ENCODE measurements around the gene FOXP2.

Gene FOXP2

DNA sequence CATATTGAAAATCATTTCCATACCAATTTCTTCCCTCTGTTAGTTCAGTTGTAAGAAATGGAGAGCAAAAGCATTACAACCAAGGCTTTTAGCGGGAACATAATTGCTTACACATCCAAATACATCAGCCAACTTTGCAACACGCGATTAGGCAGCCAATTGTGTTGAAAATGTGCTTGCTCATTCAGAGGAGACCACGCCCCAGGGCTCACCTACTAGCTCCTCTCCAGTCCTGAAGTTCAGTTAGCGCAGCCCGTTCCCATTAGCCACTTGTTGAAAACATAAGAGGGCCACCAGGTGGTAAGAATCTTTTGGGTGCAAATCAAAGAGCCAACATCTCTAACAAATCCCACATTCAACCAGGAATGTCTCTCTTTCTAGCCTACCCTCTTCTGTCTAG lies 294.0 kb downstream of the FOXP2 start:
- Mint-ChIP-seq H3K9me3 (ENCODE audit: low read depth) (no peaks in the 10 kb centered on the region), H3K36me3 (no peaks in the 10 kb centered on the region), H3K4me1 (ENCODE audit: low read depth) (no peaks in the 10 kb centered on the region), H3K27ac (no peak overlapping the region), H3K27me3 (no peaks in the 10 kb centered on the region), H3K4me3 (no peak overlapping the region)

GRCh38 chr7:114710499-114710898 lies 295.9 kb downstream of the FOXP2 start:
- H3K9me3 Mint-ChIP-seq (ENCODE audit: low read depth), result no peaks in the 10 kb centered on the region
- H3K36me3 Mint-ChIP-seq, result no peaks in the 10 kb centered on the region
- H3K4me3 Mint-ChIP-seq, result no peak overlapping the region
- no peaks in the 10 kb centered on the region for H3K27me3 Mint-ChIP-seq
- H3K4me1 Mint-ChIP-seq (ENCODE audit: low read depth), result no peaks in the 10 kb centered on the region
- H3K27ac Mint-ChIP-seq, result no peak overlapping the region

- Mint-ChIP-seq H3K36me3 (no peaks in the 10 kb centered on the region), H3K9me3 (ENCODE audit: low read depth) (no peaks in the 10 kb centered on the region), H3K4me3 (no peak overlapping the region), H3K27ac (no peak overlapping the region), H3K27me3 (no peaks in the 10 kb centered on the region), H3K4me1 (ENCODE audit: low read depth) (no peaks in the 10 kb centered on the region)
Measured at GRCh38 chr7:114711241-114711640, 296.6 kb downstream of the FOXP2 start.

GRCh38 chr7:114715907-114716306 lies 301.3 kb downstream of the FOXP2 start:
- Mint-ChIP-seq H3K36me3 (no peaks in the 10 kb centered on the region), H3K27ac (no peak overlapping the region), H3K9me3 (ENCODE audit: low read depth) (no peaks in the 10 kb centered on the region), H3K4me1 (ENCODE audit: low read depth) (no peaks in the 10 kb centered on the region), H3K27me3 (peaks cover 1% of the 10 kb centered on the region), H3K4me3 (no peak overlapping the region)

- H3K4me3 Mint-ChIP-seq, result no peak overlapping the region
- H3K9me3 Mint-ChIP-seq (ENCODE audit: low read depth), result no peaks in the 10 kb centered on the region
- no peaks in the 10 kb centered on the region for H3K36me3 Mint-ChIP-seq
- H3K27me3 Mint-ChIP-seq, result peaks cover 1% of the 10 kb centered on the region
- no peak overlapping the region for H3K27ac Mint-ChIP-seq
- no peaks in the 10 kb centered on the region for H3K4me1 Mint-ChIP-seq (ENCODE audit: low read depth)
Measured at GRCh38 chr7:114718861-114719260, 304.2 kb downstream of the FOXP2 start.

DNA sequence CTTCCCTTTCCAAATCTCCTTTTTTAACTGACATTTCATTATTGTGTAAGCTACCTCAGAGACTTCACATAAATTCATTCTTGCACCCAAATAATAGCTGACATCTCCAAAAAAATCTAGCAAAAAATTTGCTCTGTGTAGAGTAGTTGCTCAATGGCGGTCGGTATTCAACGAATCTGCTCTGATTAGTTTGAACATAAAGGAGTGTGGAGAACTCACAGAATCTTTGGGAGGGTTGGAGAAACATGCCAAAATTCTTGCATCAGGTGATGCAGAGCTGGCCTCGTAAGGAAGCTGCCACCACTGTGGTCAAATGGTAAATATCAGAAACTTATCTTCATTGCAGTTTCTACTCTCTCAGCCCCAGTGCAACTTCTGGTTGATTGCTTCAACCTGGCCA lies 306.1 kb downstream of the FOXP2 start:
- H3K36me3 Mint-ChIP-seq, result no peaks in the 10 kb centered on the region
- no peaks in the 10 kb centered on the region for H3K4me1 Mint-ChIP-seq (ENCODE audit: low read depth)
- H3K27me3 Mint-ChIP-seq, result peaks cover 1% of the 10 kb centered on the region
- H3K27ac Mint-ChIP-seq, result no peak overlapping the region
- H3K9me3 Mint-ChIP-seq (ENCODE audit: low read depth), result no peaks in the 10 kb centered on the region
- no peak overlapping the region for H3K4me3 Mint-ChIP-seq

DNA sequence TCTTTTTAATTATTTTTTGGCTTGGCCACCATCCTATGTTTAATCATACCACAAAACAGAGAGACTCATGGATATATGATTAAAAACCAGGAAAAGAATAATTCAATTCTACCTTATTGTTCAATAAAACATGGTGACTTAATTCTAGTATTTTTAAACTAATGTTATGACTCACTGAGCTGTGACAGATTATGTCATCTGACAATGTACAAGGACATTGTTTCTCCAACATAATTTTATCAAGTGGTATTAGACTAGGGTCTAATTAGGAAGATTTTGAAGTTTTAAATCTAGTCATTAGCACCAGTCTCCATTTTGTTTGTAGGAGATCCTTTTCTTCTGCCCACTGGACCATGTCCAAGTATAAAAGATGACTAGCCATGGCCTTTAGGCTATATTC lies 307.9 kb downstream of the FOXP2 start:
- H3K4me1 Mint-ChIP-seq (ENCODE audit: low read depth), result no peaks in the 10 kb centered on the region
- peaks cover 1% of the 10 kb centered on the region for H3K27me3 Mint-ChIP-seq
- no peaks in the 10 kb centered on the region for H3K9me3 Mint-ChIP-seq (ENCODE audit: low read depth)
- no peak overlapping the region for H3K4me3 Mint-ChIP-seq
- no peaks in the 10 kb centered on the region for H3K36me3 Mint-ChIP-seq
- no peak overlapping the region for H3K27ac Mint-ChIP-seq

DNA sequence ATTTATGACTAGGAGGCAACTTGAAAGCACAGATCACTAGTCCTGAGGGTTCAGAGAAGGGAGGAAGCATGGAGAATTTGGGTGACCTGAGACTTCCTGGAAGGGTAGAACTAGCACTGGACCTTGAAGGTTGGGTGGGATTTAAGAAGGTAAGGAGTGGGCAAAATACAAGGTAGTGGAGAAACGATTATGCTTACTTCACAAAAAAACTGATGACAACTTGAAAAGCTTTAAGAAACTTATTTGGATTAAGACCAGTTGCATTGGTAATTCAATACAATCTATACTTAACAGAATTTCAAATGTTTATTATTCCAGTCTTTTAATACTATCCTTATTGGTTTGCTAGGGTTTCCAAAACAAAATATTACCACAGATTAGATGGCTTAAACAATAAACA lies 308.7 kb downstream of the FOXP2 start:
- H3K4me1 Mint-ChIP-seq (ENCODE audit: low read depth), result no peaks in the 10 kb centered on the region
- no peaks in the 10 kb centered on the region for H3K9me3 Mint-ChIP-seq (ENCODE audit: low read depth)
- H3K27ac Mint-ChIP-seq, result no peak overlapping the region
- H3K4me3 Mint-ChIP-seq, result no peak overlapping the region
- H3K36me3 Mint-ChIP-seq, result no peaks in the 10 kb centered on the region
- peaks cover 1% of the 10 kb centered on the region for H3K27me3 Mint-ChIP-seq

DNA sequence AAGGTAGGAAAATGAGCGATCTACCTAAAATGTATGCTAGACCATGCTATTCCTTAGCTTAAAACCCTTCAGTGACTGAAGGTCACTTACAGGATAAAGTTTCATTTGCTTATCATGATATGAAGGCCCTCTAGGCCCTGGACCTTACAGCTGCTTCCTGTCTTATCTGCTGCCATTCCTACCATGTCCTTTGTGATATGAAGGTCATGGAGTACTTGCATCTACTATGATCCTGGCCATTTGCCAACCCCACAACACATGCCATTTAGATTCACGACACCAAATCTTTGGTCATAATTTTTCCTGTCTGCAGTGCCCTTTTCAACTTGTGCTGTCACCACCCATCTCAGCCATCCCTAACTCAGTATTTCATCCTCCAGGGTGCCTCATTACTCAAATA lies 325.5 kb downstream of the FOXP2 start:
- Mint-ChIP-seq H3K27ac (no peak overlapping the region), H3K4me1 (ENCODE audit: low read depth) (no peaks in the 10 kb centered on the region), H3K4me3 (no peak overlapping the region), H3K36me3 (no peaks in the 10 kb centered on the region), H3K27me3 (peaks cover 3% of the 10 kb centered on the region), H3K9me3 (ENCODE audit: low read depth) (no peaks in the 10 kb centered on the region)

- no peaks in the 10 kb centered on the region for H3K36me3 Mint-ChIP-seq
- H3K27ac Mint-ChIP-seq, result no peak overlapping the region
- no peaks in the 10 kb centered on the region for H3K4me1 Mint-ChIP-seq (ENCODE audit: low read depth)
- H3K4me3 Mint-ChIP-seq, result no peak overlapping the region
- H3K27me3 Mint-ChIP-seq, result peaks cover 3% of the 10 kb centered on the region
- H3K9me3 Mint-ChIP-seq (ENCODE audit: low read depth), result no peaks in the 10 kb centered on the region
Measured at GRCh38 chr7:114740941-114741340, 326.3 kb downstream of the FOXP2 start.

DNA sequence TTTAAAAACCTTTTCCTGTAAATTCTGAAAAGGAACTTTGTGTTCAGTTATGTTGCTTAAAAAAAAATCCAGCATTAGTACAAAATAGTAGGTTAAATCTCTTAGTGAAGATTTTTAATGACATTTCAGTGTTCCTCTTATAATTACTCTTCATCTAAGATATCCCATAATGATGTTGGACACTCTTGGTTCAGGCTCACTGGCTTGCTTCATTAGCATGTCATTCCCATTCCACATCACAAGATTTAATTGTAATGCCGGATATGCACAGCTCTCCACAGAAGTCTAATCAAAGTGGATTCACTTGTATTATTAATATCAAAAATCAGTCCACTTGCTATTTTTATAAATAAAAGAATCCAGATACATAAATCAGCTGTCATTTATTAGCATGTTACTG lies 327.3 kb downstream of the FOXP2 start:
- Mint-ChIP-seq H3K27me3 (peaks cover 6% of the 10 kb centered on the region), H3K4me1 (ENCODE audit: low read depth) (no peaks in the 10 kb centered on the region), H3K36me3 (no peaks in the 10 kb centered on the region), H3K4me3 (no peak overlapping the region), H3K27ac (no peak overlapping the region), H3K9me3 (ENCODE audit: low read depth) (no peaks in the 10 kb centered on the region)
